GM13977 (cell line): ENCODE data around the gene MPV17L2.

Source experiments
- DNase-seq: peaks from one replicate; pipeline ENCODE4 v3.0.0; 2012; ENCODE audit warnings: low spot score
- in situ Hi-C: fragments of 300-500 bp; cut with MboI; formaldehyde crosslinking; loops from one replicate; pipeline ENCODE4 v1.12.0; 2022; ENCODE audit warnings: low sequenced_read_pairs, low pct_unique_long_range_greater_than_20kb, mixed read lengths, inconsistent platforms; ENCODE audit not compliant: unreplicated experiment
- TF ChIP-seq, protein P1 (sequence below): IDR thresholded peaks from 2 replicates; pipeline ENCODE4 v1.5.1; 2012; ENCODE audit warnings: mild to moderate bottlenecking, control low read depth; ENCODE audit not compliant: insufficient read depth; ENCODE audit errors: extremely low read depth, missing control alignments

The MPV17L2 gene

DNA sequence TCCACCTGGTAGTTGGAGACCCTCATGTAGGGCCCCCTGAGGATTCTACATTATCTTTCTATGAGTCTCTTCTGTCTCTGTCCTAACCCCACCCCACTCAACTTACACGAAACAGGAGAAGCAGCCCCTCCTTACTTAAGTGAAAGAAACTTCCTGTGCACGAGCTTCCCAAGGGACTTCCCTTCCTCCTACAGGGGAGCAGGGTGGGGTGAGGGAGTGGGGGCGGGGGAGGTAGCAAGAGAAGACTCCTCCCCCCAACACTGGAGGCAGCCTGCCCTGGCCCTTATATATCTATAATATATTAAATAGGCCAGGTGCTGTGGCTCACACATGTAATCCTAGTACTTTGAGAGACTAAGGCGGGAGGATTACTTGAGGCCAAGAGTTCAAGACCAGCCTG is 38.8 kb downstream of the MPV17L2 start:
- TF ChIP-seq, protein P1, sequence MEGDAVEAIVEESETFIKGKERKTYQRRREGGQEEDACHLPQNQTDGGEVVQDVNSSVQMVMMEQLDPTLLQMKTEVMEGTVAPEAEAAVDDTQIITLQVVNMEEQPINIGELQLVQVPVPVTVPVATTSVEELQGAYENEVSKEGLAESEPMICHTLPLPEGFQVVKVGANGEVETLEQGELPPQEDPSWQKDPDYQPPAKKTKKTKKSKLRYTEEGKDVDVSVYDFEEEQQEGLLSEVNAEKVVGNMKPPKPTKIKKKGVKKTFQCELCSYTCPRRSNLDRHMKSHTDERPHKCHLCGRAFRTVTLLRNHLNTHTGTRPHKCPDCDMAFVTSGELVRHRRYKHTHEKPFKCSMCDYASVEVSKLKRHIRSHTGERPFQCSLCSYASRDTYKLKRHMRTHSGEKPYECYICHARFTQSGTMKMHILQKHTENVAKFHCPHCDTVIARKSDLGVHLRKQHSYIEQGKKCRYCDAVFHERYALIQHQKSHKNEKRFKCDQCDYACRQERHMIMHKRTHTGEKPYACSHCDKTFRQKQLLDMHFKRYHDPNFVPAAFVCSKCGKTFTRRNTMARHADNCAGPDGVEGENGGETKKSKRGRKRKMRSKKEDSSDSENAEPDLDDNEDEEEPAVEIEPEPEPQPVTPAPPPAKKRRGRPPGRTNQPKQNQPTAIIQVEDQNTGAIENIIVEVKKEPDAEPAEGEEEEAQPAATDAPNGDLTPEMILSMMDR, result no peak
- no peak for DNase-seq

DNA sequence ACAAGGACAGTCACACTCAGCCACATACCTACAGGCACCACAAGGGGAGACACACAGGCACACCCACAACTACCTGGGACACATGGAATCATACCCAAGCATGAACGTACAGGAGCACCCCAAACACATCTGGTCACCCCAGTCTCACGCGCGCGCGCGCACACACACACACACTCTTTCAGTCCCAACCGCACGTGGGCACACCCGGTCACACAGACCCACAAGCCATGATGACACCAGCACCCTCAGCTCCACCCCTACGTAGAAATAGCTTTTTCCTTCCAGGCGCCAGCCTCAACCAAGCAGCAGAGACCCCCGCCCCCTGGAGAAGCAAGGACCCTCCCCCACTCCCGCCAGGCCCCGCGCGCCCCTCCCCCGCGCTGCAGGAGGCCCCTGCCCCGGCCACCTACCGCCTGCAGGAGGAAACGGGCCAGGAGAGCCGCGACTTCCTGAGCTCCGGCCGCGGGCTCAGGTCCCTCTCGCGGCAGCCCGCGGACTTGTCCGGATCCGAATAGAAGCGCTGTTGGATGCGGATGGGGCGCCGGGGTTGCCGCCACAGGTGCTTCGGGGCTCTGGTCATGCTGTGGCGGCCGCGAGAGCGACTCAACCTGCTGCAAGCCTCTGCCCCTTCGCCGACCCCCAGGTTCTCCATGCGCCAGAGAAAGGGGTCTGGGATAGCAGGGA is 39.7 kb downstream of the MPV17L2 start:
- no peak for DNase-seq
- in situ Hi-C loops, result no loop called here

More for the DNA sequence above, 38.8 kb downstream of the MPV17L2 start:
- in situ Hi-C loops, result no loop called here

DNA sequence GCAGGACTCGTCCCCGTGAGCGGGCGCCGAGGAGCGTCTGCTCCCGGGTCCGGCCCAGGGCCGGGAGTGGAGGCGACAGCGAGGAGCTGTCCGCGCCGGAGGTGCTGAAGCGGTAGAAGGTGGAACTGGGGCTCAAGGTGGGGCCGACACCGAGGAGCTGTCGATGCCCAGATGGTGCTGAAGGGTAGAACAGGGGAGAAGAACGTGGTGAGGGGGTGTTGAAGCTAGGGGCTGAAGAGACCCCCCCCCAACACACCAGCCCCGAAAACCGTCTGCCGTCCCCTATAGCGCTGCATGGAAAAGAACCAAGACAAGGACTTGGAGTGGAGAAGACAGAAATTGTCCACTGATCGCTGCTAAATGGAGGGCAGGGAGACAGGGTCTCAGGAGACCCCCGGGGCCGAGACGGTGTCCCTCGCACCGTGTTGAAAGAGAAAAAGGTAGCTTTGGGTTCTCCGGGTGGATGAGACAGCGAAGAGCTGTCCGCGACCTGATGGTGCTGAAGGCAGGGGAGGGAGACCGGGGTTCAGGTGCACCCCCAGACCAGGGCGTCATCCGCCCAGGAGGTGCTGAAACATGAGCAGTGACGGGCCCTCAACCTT is 40.3 kb downstream of the MPV17L2 start:
- in situ Hi-C loops, result no loop called here
- TF ChIP-seq, protein P1, result no peak
- DNase-seq, result peak; percentile 84

More for the DNA sequence above, 39.7 kb downstream of the MPV17L2 start:
- TF ChIP-seq, protein P1, result no peak

DNA sequence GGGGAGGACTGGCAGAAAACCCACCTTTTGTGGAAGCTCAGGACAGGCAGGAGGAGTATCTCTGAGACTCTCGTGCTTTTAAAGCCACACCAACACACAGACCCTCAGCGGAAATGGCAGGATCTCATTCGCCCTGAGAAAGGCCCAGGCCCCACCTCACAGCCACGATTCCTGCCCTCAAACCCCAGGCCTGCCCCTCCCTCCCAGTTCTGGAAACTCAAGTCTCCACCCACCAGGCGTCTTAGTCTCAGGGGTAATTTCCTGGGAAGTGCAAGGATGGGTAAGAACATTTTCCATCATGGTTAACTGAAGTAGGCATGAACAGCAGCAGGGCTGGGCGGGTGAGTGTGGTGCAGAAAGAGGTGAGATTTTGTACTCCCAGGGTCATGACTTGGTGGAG is 41.2 kb downstream of the MPV17L2 start:
- in situ Hi-C loops, result no loop called here
- no peak for DNase-seq
- TF ChIP-seq, protein P1, result no peak

DNA sequence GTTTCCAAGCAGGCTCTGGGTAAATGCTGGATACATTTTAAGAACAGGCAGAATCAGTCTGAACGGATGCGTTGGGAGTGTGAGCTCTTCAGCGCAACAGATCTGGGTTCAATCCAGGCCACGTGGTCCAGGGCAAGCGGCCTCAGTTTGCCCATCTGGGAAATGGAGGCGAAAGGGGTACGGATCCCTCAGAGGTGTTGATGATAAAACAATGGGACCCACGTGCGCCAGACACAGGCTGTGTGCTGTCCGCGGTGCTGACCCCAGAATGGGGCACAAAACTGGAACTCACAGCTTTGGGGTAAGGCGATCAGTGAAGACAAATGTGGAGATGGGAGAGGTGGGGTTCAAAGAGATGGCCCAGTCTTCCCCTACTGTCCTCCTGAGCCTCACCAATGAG is 46.3 kb downstream of the MPV17L2 start:
- DNase-seq, result no peak
- TF ChIP-seq, protein P1, result no peak
- in situ Hi-C loops, result no loop called here

DNA sequence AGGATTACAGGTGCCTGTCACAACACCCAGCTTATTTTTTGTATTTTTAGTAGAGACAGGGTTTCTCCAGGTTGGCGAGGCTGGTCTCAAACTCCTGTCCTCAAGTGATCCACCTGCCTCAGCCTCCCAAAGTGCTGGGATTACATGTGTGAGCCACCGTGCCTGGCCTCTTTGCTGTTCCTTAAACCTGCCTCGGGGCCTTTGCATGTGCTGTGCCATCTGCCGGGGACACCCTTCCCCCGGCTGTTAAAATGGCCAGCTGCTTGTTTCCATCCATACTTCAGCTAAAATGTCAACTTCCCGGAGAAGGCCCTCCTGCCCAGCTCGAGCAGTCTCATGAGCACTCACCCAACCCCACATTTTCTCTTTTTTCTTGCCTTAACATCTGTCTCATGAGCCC is 52.3 kb downstream of the MPV17L2 start:
- DNase-seq, result no peak
- TF ChIP-seq, protein P1, result no peak
- in situ Hi-C loops, result no loop called here
